C4-2B (cell line): ENCODE measurements around the gene IARS1.

Source experiments
- CTCF ChIP-seq: fragments of 450-650 bp; conservative IDR thresholded peaks from 2 replicates; pipeline ENCODE4 v1.5.1; 2017; ENCODE audit warnings: mild to moderate bottlenecking
- ZFX ChIP-seq: fragments of 450-650 bp; IDR thresholded peaks from 2 replicates; pipeline ENCODE4 v1.6.1; 2017

GRCh38 chr9:92325269-92325990, 31.9 kb upstream of the IARS1 start, which contains the start of the genes CENPP and NOL8:
- TF ChIP-seq ZFX: no peak
- no peak for TF ChIP-seq CTCF
